Measurements from ENCODE around the gene KCNIP2. TPM values are rescaled to one million over a fixed set of nuclear protein-coding genes. Genes with fewer than 3 reads are reported as not detected.

The KCNIP2 gene
- polyA plus RNA-seq, 1 donor from 2014 or later = 14.5 TPM

GRCh38 chr10:101839416-101840063 lies 4.1 kb downstream of the KCNIP2 start:
- Mint-ChIP-seq H3K27ac (peak overlapping the region in 2 of 3 donors; percentile 69 to 80), H3K4me1 (peaks cover 34 to 54% (median 41%) of the 10 kb centered on the region in 3 donors)

DNA sequence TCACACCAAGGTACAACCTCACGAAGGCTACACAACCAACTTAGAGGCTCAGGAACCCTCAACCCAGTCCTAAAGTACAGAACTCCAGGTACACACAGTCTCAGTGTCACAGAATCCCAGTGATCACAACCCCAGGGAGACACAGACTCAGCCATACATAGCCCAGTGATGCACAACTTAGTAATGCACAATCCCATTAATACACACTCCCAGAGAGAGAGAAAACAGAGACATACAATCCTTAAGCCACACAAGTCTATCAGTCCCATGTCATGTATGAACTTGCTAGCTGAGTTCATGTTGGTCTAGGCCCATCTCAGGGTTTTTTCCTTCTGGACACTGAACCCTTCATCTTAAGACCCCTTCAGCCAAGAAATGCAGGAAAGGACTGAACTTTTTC lies 4.6 kb downstream of the KCNIP2 start:
- Mint-ChIP-seq H3K9me3 (no peaks in the 10 kb centered on the region), H3K4me3 (peak overlapping the region; percentile 36 to 92 (median 70)), H3K27me3 (peaks cover 3% of the 10 kb centered on the region), H3K27ac (peak overlapping the region in 1 of 3 donors; percentile 69), H3K36me3 (no peaks in the 10 kb centered on the region), H3K4me1 (peaks cover 29 to 49% (median 37%) of the 10 kb centered on the region in 3 donors)

More at GRCh38 chr10:101839416-101840063, 4.1 kb downstream of the KCNIP2 start:
- Mint-ChIP-seq H3K27me3 (peaks cover 3% of the 10 kb centered on the region), H3K4me3 (peak overlapping the region; percentile 52 to 92 (median 78)), H3K9me3 (no peaks in the 10 kb centered on the region), H3K36me3 (no peaks in the 10 kb centered on the region)

GRCh38 chr10:101838416-101838970 lies 5.1 kb downstream of the KCNIP2 start:
- peak overlapping the region in 1 of 3 donors; percentile 69 for H3K27ac Mint-ChIP-seq
- peaks cover 3% of the 10 kb centered on the region for H3K27me3 Mint-ChIP-seq
- peaks cover 29 to 50% (median 36%) of the 10 kb centered on the region in 3 donors for H3K4me1 Mint-ChIP-seq
- no peaks in the 10 kb centered on the region for H3K9me3 Mint-ChIP-seq
- no peaks in the 10 kb centered on the region for H3K36me3 Mint-ChIP-seq
- peak overlapping the region in 2 of 4 donors; percentile 52 to 60 for H3K4me3 Mint-ChIP-seq

- Mint-ChIP-seq H3K9me3 (no peaks in the 10 kb centered on the region), H3K27ac (no peak overlapping the region), H3K27me3 (peaks cover 3% of the 10 kb centered on the region), H3K4me3 (no peak overlapping the region), H3K36me3 (no peaks in the 10 kb centered on the region), H3K4me1 (peaks cover 26 to 51% (median 34%) of the 10 kb centered on the region in 3 donors)
Observed at GRCh38 chr10:101837748-101838147, 5.9 kb downstream of the KCNIP2 start.

DNA sequence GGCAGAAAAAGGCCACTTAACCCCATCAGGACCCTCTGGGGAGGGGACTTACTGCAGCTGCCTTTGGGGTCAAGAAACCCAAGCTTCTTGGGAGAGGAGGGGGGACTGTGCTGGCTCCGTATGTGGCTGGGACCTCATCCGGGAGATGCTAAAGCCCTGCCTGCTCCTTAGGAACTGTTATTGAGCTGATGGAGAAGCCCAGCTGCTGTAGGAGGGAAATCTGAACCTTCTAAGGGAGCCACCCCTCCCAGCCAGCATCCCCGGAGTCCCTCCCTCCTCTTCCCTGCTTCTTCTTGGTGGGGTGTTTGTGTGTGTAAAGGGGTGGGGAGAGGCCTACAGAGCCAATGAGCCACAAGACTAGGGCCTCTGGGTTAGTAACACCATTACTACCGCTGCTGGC lies 8.2 kb downstream of the KCNIP2 start:
- Mint-ChIP-seq H3K27ac (peak overlapping the region in 2 of 3 donors; percentile 40 to 84), H3K9me3 (no peaks in the 10 kb centered on the region), H3K27me3 (no peaks in the 10 kb centered on the region), H3K36me3 (no peaks in the 10 kb centered on the region), H3K4me1 (peaks cover 10 to 48% (median 36%) of the 10 kb centered on the region in 3 donors), H3K4me3 (peak overlapping the region in 1 of 4 donors; percentile 19)

GRCh38 chr10:101834341-101834740 lies 9.3 kb downstream of the KCNIP2 start:
- Mint-ChIP-seq H3K27ac (peak overlapping the region in 2 of 3 donors; percentile 12 to 59), H3K4me1 (peaks cover 10 to 50% (median 34%) of the 10 kb centered on the region in 3 donors)

GRCh38 chr10:101833466-101833865 lies 10.1 kb downstream of the KCNIP2 start:
- Mint-ChIP-seq H3K9me3 (no peaks in the 10 kb centered on the region), H3K4me1 (peaks cover 10 to 43% (median 32%) of the 10 kb centered on the region in 3 donors), H3K4me3 (peak overlapping the region in 3 of 4 donors; percentile 25 to 73 (median 28)), H3K36me3 (peaks cover 2% of the 10 kb centered on the region), H3K27ac (peak overlapping the region; percentile 53 to 91 (median 81)), H3K27me3 (no peaks in the 10 kb centered on the region)

More at GRCh38 chr10:101834341-101834740, 9.3 kb downstream of the KCNIP2 start:
- H3K9me3 Mint-ChIP-seq = no peaks in the 10 kb centered on the region
- H3K4me3 Mint-ChIP-seq = peak overlapping the region in 2 of 4 donors; percentile 54 to 56
- no peaks in the 10 kb centered on the region for H3K27me3 Mint-ChIP-seq
- no peaks in the 10 kb centered on the region for H3K36me3 Mint-ChIP-seq

DNA sequence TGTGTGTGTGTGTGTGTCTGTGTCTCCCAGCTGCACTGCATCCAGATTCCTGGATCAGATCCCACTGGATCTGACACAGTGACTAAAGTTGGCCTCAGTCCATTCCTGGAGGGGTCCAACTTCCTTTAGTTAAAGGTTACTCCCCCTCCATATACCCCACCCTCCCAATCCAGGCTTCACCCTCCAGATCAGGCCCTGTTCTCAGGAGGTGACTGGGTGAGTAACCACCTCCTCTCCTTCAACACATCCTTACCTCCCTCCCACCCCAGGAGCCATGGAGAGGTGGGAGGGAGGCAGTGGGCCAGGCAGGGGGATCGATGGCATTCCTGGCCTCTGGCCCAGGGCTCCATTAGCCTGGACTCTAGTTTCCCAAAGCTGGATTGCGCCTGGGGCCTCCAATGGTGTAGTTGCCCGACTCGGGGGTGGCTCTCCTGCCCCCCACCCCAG lies 11.3 kb downstream of the KCNIP2 start:
- peaks cover 2% of the 10 kb centered on the region for H3K36me3 Mint-ChIP-seq
- H3K27ac Mint-ChIP-seq = peak overlapping the region in 2 of 3 donors; percentile 94 to 99
- H3K4me3 Mint-ChIP-seq = no peak overlapping the region
- no peaks in the 10 kb centered on the region for H3K27me3 Mint-ChIP-seq
- peaks cover 10 to 39% (median 30%) of the 10 kb centered on the region in 3 donors for H3K4me1 Mint-ChIP-seq
- no peaks in the 10 kb centered on the region for H3K9me3 Mint-ChIP-seq

- H3K4me3 Mint-ChIP-seq = peak overlapping the region; percentile 76 to 94 (median 89)
Observed at GRCh38 chr10:101831169-101831811, 12.3 kb downstream of the KCNIP2 start.

DNA sequence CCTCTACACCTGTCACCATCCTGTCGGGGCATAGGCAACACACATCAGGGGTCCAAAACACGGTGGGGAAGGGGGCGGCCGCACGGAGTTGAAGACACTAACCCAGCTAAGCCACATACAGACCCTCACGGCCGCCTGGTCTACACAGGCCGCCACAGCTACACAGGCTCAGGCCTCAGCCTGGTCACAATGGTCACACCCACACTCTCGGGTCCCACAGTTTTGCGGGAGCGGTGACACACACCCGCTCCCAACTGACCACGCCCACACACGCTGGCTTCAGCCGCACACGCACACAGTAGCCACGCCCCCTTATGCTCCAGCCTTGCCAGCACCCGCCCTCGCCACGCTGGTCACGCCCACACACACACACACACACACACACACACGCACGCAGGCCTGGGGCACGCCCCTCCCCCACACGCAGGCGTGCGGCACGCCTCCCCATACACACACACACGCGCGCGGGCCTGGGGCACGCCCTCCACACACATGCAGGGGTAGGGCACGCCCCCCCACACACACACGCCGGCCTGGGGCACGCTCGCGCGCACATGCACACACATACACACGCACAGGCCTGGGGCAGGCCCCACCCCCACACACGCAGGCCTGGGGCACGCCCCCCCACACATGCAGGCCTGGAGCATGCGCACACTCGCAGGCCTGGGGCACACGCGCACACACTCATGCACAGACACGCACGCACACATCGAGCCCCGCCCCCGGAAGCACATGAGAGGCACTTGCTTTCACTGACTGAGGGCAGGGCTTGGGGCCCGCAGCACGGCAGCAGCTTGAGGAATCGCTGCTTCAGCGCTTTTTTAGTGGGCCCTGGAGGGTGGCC lies 13.1 kb downstream of the KCNIP2 start:
- Mint-ChIP-seq H3K9me3 (no peaks in the 10 kb centered on the region), H3K27me3 (no peaks in the 10 kb centered on the region), H3K4me3 (peak overlapping the region; percentile 76 to 94 (median 89)), H3K4me1 (peaks cover 9 to 36% (median 25%) of the 10 kb centered on the region in 3 donors), H3K27ac (peak overlapping the region; percentile 94 to 99 (median 98)), H3K36me3 (peaks cover 7% of the 10 kb centered on the region)

More at GRCh38 chr10:101831169-101831811, 12.3 kb downstream of the KCNIP2 start:
- Mint-ChIP-seq H3K27me3 (no peaks in the 10 kb centered on the region), H3K9me3 (no peaks in the 10 kb centered on the region), H3K4me1 (peaks cover 12 to 40% (median 30%) of the 10 kb centered on the region in 3 donors), H3K27ac (peak overlapping the region; percentile 94 to 99 (median 98)), H3K36me3 (peaks cover 2% of the 10 kb centered on the region)

DNA sequence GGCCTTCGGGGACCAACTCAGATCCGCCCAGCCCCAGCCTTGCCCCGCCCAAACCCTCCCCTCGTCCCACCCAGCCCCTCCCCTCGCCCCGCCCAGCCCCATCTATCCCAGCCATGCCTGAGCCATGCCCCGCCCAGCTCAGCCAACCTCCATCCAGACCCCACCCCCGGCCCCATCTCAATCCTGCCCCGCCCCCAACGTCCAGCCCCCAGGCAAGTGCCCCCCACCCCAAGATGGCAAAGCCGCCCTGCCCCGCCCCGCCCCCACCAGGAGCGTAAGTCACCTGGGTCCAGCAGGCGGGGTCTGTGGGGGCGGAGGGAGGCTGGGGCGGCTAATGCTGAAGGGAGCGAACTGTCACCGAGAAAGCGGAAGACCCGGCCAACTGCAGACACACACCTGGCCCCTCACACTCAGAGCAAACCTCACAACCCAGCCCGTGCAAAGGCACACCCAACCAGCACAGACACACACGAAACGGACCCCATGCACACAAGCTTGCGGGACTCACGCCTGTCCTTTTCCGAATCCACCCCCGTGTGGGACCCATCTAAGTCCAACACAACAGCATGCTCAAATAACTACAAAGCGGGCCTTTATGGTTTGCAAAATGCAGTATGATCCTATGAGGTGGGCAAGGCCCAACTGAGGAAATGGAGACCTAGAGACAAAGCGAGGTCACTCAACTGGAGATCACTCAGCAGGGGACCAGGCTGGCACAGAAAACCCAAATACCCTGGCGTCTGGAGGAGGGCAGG lies 13.9 kb downstream of the KCNIP2 start:
- Mint-ChIP-seq H3K36me3 (peaks cover 7% of the 10 kb centered on the region), H3K4me1 (peaks cover 6 to 32% (median 23%) of the 10 kb centered on the region in 3 donors), H3K9me3 (no peaks in the 10 kb centered on the region), H3K4me3 (peak overlapping the region; percentile 76 to 94 (median 89)), H3K27ac (peak overlapping the region; percentile 94 to 99 (median 98)), H3K27me3 (no peaks in the 10 kb centered on the region)

DNA sequence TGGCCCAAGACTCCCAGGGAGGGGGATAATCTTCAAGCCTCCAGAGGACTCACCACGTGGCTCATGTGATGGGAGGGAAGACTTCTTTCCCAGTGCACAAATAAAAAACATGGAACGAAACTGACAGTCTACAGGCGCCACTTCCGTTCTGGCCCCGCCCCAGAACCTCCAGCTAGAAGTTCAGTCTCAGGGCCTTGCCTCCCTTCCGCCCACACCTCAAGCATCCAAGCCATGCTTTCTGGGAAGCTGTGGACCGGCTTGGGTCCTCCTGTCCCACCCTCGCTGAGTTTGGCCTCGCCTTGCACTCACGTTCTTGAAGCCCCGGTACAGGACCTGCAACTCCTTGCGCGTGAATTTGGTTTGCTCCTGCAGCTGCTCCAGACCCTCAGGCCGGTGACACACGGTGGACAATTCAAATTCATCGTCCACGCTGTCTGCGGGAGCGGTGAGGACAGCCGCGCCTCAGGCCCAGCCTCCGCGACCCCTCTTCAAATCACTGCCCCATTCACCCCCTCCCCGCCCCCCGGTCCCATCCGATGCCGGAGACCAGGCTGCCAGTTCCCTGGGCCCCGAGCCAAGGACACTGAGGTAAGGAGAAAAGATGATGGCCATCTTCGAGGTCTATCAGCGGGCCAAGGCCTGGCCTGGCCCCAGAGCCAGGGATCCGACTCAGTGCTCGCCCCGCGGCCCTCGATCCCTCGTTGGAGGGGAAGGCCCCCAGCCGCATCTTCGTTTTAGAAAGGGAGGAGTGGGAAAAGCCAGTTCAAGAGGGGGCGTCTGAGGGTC lies 14.6 kb downstream of the KCNIP2 start:
- no peaks in the 10 kb centered on the region for H3K27me3 Mint-ChIP-seq
- H3K9me3 Mint-ChIP-seq = no peaks in the 10 kb centered on the region
- peaks cover 7% of the 10 kb centered on the region for H3K36me3 Mint-ChIP-seq
- peak overlapping the region in 2 of 4 donors; percentile 8 to 21 for H3K4me3 Mint-ChIP-seq
- H3K27ac Mint-ChIP-seq = peak overlapping the region in 2 of 3 donors; percentile 78 to 85
- H3K4me1 Mint-ChIP-seq = peaks cover 4 to 29% (median 21%) of the 10 kb centered on the region in 3 donors
